HG03196 (cell line): ENCODE measurements around the gene UBE4A.

Experiments used
- ATAC-seq: cut with Tn5 transposase; IDR thresholded peaks from one replicate; pipeline ENCODE4 v1.9.1; 2021; ENCODE audit not compliant: unreplicated experiment

Gene UBE4A, protein sequence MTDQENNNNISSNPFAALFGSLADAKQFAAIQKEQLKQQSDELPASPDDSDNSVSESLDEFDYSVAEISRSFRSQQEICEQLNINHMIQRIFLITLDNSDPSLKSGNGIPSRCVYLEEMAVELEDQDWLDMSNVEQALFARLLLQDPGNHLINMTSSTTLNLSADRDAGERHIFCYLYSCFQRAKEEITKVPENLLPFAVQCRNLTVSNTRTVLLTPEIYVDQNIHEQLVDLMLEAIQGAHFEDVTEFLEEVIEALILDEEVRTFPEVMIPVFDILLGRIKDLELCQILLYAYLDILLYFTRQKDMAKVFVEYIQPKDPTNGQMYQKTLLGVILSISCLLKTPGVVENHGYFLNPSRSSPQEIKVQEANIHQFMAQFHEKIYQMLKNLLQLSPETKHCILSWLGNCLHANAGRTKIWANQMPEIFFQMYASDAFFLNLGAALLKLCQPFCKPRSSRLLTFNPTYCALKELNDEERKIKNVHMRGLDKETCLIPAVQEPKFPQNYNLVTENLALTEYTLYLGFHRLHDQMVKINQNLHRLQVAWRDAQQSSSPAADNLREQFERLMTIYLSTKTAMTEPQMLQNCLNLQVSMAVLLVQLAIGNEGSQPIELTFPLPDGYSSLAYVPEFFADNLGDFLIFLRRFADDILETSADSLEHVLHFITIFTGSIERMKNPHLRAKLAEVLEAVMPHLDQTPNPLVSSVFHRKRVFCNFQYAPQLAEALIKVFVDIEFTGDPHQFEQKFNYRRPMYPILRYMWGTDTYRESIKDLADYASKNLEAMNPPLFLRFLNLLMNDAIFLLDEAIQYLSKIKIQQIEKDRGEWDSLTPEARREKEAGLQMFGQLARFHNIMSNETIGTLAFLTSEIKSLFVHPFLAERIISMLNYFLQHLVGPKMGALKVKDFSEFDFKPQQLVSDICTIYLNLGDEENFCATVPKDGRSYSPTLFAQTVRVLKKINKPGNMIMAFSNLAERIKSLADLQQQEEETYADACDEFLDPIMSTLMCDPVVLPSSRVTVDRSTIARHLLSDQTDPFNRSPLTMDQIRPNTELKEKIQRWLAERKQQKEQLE

DNA sequence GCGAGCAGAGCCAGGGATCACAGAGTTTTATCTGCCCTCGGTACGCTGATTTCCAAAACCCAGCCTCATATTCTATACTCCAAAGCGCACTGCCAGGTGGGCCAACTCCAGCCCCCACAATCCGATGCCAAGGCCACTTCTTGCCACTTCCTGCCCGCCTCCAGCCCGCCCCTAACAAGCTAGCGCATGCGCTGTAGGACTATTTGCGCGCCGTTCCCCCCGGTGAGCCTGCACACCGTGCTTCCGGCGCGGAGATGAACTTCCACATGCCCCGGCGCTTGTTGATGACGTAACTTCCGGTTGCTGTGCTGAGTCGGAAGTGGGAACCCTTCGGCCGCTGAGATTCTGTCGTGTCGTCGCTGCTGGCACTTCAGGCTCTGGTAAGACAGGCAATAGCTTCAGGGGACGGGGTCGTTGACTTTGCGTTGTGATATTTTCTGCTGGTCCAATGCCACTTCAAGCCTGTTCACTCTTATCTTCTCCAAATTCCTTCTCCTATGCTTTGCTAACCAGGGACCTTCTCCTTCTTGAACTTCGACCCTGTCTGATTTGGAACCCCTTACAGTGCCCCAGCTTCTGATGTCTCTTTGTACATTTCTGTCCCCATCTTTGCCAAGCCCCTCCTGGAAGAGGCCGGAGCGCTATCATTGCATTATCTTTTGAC, at the start of gene UBE4A:
Gene UBE4A, plus strand, starts transcription at position 306 of the 664 bp plus-strand sequence. CDS start 5,481 bp downstream, outside the sequence.
- peak; percentile 91 for ATAC-seq

DNA sequence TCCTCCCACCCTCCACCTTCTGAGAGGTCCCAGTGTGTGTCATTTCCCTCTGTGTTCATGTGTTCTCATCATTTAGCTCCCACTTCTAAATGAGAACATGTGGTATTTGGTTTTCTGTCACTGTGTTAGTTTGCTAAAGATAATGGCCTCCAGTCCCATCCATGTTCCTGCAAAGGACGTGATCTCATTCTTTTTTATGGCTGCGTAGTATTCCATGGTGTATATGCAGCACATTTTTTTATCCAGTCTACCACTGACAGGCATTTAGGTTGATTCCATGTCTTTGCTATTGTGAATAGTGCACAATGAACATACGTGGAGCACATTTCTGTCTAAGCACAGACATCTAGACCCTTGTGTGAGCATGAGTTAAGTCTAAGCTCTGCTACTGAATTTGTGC, 49.1 kb upstream of the UBE4A start:
- ATAC-seq, result no peak

DNA sequence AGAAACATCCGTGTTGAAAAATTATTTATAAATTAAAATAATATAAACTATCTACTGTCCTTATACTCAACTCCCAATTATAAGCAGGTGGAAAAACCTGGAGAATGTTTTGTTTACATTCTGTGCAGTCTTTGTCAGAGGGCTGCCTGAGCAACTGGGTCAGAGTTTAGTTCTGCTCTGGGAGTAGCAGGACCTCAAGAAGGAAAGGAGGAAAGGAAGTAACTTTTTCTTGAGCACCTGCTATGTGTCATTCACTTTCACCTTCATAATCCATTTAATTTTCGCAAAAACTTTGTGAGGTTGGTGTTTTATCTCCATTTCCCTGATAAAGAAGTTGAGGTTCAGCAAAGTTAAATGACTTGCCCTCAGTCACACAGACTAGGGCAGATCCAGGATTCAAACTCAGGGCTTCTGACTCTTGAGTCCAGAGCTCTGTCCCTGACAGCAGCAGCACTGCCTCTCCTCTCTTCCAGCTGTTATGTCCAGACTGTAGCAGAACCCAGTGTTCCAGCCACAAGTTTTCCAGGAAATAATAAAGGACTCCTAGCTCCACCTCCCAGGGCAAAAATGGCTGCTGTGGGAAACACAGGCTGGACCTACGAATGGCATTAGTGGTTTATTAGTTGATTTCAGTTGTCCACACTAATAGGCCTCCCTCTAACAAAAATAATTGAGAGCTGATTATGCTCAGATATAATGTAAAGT, 48.5 kb upstream of the UBE4A start:
- ATAC-seq, result no peak

DNA sequence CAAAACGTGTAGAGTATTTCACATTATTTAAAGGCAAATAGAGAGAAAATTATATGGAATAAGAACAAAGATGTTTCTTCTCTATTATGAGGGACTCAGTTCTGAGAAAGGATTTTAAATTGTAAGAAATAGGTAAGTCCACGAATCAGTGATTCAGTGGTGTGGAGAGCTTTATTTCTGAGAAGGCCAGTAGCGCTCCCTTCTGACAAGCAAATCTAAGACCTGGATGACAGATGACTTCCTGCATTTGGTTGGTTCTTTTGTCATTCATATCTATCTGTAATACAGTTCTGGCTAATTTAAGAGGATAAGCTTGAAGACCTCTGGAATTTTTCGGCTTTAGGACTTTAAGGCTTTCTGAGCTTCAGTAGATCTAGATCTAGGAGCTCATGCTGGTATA, 47.9 kb upstream of the UBE4A start:
- ATAC-seq, result no peak

DNA sequence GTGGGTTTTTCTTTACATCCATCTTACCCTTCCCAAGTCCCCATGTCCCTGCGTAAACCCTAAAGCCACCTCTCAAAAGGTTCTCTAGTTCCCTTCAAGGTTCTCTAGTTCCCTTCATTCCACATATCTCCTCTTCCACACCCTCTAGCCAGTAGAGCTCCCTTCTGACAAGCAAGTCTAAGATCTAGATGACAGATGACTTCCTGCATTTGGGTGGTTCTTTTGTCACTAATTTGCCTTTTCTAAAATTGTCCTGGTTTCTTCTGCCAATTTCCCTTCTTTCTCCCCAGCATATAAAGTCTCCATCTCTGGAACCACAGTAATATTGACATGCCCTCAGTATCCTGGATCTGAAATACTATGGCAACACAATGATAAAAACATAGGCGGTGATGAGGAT, 47.1 kb upstream of the UBE4A start:
- ATAC-seq, result no peak

DNA sequence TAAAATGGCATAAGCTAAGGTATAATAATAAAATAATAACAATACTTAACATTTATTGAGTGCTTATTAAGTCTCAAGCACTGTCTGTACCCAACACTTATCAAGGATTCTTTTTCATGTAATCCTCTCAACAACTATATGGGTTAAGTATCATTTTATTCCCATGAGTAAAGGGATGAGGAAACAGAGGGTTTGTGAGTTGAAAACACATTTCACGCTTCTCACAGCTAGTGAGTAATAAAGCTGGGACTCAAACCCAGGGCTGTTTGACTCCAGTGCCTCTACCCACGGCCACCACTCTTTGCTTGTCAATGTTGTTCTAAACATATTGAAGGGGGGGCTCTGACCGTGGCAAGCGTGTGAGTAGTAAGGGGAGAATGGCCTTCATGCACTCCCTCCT, 46.2 kb upstream of the UBE4A start:
- no peak for ATAC-seq

DNA sequence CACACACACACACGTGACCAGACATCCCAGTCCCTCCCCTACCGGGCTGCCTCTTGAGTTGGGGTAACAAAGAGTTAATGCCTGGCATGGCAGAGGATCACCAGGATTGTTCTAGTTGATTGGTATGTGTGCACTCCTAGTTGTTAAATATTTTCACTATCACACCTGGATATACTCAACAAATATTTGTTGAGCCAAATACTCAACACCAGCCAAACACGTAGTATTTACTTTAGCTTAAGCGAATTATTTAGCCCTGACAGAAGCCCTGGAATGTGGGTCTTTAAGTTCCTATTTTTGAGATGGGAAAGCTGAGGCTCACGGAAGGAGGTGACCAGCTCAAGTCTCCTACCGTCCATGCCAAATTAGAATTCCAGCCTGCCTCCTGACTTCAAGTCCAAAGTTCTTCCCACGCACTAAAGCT, 44.4 kb upstream of the UBE4A start:
- ATAC-seq, result no peak

DNA sequence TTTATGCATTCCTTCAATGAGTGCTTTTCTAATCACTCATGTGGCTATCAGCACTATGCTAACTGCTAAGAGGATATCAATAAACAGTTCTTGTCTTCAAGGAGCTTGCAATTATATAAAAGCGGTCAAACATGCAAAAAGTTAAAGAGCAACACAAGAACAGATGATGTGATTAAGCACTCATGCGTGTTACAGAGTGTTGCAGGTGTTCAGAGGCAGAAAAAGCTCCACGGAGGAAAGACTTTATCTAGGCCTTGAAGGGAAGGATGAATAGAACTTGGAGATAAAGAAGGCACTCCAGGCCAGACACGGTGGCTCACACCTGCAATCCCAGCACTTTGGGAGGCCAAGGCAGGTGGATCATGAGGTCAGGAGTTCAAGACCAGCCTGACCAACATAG, 41.3 kb upstream of the UBE4A start:
- no peak for ATAC-seq

DNA sequence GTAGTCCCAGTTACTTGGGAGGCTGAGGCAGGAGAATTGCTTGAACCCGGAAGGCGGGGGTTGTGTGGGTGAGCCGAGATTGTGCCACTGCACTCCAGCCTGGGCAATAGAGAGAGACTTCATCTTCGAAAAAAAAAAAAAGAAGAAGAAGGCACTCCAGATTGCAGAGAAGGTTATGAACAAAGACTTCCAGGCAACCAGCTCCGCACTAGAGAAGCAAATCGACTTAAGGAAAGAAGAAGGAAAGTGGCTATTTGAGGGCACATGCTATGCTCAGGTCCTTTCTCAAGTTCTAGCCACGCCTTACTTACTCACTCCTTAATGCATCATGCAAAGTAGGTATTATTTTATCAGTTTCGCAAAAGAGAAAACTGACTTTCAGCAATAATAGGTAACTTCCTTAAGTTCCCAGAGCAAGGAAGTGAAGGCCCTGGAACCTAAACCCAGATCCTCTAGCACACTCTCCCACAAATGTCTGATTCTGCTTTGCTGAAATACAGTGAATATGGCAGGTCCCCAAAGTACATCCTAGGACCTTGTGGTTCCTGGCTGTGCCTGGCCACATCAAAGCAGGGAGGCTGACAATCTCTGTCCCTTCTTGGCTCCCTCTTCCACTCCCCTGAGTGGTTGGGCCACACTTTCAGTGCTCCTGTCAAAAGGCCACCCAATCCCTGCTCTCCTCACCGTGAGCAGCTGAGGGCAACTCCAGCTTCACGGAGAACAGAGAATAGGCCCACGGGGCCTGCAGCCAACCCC, 40.6 kb upstream of the UBE4A start:
- no peak for ATAC-seq

DNA sequence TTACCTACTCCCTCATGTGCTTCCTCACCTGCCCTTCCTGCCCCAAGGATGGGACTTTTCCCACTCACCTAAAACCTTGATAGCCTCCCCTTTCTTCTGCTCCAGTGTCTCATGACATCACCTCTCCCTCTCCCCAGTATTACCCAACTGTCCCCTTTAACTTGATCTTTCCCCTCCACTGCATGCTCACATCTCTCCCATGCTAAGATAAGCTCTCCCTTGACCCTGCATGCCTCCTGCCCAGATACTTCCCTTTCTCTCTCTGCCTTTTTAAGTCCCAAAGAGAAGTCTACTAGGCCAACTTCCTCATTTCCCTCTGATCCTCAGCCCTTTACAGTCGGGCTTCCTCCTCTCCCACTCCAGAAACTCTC, 40.1 kb upstream of the UBE4A start:
- ATAC-seq, result no peak

DNA sequence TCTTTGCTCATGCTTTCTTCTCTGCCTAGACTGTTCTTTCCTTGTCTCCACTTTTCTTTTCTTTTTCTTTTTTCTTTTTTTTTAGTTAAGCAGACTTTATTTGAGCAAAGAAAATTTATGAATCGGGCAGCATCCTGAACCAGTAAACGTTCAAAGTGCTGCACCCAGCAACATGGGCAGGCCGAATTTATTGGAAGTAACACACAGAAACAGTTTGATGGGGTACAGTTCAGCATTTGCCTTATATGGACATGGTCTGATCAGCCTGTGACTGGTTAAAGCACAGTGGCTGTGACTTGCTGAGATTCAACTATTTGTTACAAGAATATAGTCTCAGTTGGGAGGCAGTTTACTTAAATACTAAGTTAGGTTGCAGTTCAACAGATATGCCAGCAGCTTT, 38.9 kb upstream of the UBE4A start:
- no peak for ATAC-seq

DNA sequence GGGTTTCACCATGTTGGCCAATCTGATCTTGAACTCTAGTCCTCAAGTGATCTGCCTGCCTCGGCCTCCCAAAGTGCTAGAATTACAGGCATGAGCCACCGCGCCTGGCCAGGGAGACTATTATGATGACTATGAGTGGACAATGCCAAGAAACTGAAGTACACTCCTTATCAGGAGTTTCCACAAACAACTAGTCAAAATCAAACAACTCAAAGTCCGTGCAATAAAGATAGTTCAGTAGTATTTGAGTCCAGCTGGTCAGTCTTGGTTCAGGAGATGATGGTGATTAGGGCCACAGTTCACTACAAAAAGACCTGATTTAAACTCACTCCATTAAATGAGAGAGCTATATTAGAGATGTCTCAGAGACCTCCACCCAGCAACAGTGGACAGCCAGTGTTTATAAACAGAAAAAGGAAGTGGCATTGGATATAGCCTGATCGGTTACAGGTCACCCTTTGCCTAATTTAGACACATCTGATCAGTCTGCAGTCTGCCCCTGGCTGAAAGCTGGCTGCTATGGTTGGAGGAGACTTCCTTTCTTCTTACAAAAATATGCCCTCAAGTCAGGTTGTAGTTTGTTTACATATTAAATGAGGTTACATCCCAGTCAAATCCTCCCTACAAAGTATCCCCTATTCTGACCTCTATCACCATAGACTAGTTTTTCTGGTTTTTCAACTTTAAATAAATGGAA, 37.9 kb upstream of the UBE4A start:
- ATAC-seq, result no peak

DNA sequence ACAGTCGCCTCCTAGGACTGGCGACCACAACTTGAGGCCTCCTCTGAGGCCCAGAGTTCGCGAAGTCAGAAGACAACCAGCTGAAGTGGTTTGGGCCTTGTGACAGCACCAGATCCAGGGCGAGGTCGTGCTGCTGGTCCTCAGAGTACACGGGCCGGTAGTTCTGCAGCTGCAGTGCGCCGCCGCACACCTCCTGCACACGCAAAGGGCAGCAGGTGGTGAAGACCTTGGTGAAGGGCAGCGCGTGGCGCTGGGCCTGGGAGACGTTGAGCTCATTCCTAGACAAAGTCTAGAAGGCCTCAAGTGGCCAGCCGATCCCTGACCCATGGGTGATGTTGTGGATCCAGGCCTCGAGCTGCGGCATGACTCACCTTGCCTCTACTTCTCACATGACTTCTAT, 36.7 kb upstream of the UBE4A start:
- ATAC-seq, result no peak

DNA sequence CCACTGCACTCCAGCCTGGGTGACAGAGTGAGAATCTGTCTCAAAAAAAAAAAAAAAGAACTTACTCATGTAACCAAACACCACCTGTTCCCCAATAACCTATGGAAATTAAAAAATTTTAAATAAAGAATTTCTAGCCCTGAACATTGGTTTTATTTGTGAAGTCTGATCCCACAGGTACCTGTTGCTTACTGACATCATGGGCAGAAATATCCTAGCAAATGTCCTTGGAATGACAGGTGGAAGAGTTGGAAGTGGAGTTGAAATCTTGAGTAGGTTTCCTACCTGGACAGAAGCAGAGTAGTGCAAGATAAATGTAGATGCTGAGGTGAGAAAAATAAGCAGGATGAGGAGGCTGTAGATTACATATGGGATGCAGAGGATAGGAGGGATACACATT, 34.1 kb upstream of the UBE4A start:
- no peak for ATAC-seq

DNA sequence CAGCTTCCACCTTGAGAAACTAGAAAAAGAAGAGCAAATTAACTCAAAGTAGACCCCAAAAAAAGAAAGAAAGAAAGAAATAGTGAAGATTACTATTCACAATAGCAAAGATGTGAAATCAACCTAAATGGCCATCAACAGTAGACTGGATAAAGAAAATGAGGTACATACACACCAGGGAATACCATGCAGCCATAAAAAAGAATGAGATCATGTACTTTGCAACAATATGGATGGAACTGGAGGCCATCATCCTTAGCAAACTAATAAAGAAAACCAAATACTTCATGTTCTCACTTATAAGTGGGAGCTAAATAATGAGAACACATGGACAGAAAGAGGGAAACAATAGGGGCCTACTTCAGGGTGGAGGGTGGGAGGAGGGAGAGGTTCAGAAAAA, 30.7 kb upstream of the UBE4A start:
- no peak for ATAC-seq

DNA sequence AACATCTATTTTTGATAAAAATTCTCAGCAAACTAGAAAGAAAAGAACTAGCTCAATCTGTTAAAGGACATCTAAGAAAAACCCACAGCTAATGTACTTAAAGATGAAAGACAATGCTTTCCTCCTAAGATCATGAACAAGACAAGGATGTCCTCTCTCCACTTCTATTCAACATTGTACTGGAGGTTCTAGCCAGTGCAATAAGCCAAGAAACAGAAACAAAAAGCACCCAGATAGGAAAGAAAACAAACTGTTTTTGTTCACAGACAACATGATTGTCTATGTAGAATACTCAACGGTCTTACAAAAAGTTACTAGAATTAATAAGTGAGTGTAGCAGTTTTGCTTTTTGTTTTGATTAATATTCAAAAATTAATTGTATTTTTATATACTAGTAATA, 24.7 kb upstream of the UBE4A start:
- no peak for ATAC-seq

DNA sequence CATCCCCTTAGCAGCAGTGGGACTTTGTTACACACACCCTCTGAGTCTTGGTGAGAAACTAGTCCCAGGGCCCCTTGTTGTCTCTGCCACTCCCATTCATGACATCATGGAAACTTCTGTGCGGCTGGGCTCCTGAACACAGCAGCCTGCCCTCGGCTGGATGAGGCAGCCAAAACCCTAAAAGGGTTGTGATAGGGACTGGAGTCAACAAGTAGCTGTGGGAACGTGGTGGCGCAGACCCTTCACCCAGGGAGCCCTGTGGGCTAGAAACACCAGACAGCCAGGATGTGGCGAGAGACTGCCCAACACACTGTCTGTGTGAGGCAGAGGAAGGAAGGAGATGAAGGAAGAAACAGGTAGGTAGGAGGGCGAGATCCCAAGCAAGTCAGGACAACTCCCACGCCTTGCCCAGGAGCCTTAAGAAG, 20.8 kb upstream of the UBE4A start:
- ATAC-seq, result no peak

DNA sequence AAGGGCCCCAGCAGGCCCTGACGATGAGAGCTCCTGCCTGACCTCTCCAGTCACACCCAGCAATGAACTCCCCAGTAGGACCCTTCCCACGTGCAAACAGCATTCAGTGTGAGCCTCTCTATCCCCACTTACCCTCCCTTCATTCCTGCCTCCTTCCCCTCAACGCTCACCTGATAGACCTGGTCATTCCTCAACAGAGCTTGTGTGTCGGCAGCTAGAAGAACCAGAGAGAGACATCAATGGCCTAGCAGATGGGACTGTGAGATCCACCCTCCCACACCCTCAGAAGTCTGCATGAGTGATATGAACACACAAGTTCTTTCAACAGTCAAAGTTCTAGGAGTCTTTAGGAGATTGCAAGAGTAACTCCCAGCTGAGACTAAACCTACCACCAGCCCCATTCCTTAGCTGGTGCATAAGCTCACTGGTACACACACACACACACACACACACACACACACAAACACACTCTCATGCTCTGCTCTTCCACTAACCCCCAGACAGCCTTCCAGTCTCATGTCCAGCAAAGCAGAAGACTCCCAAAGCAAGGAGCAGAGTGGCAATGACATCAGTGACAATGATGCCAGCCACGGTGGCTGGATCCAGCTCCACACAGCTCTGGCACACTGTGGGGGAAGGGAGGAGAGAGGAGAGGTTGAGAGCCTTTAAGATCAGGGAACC, 20.0 kb upstream of the UBE4A start:
- no peak for ATAC-seq

DNA sequence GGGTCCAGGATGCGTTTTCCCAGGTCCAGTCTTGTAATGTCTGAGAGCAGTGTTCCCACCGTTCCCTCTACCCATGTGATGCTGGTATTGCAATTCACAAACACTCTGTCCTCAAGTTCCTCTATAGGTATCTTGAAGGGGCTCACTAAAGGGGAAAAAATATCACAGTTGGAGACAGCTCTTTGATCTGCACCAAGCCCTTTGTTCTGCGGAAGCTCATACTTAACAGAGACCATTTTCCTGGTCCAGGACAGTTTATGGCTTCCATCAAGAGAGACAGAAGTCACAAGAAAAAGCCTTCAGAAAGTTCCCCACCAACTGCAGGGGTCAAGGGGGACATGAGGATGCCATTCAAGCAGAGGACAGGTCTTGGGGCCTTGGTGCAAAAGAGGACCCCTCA, 19.0 kb upstream of the UBE4A start:
- ATAC-seq, result no peak
